NCI-H2029 (cell line): ENCODE data around the gene OR5H2.

Experiments used
- DNase-seq: peaks from one replicate; lab custom pipeline; 2025; lab: John Stamatoyannopoulos, UW

The OR5H2 gene

DNA sequence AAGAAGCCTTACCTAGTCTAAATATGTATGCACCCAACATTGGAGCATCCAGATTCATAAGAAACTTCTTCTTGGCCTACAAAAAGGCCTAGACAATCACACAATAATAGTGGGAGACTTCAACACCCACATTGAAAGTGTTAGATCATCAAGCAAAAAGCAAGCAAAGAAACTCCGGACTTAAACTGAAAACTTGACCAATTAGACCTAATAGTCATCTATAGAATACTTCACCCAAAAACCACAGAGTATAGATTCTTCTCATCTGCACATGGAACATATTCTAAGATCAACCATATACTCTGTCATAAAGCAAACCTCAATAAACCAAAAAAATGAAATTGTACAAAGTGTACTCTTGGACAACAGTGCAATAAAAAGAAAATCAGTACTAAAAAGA is 49.0 kb downstream of the OR5H2 start:
- no peak for DNase-seq
